Ascending aorta (tissue), 2 donors: ENCODE measurements around the gene PLCB1. TPM values are rescaled to one million over a fixed set of nuclear protein-coding genes. Genes with fewer than 3 reads are reported as not detected.

Experiments used
- DNase-seq, 2 donors: peaks; one replicate each; pipeline ENCODE4 v3.0.0-alpha.2; 2019; ENCODE audit warnings: low spot score in 2 of 2
- H3K27ac ChIP-seq, 2 donors: fragments of 200-600 bp; sonication (generic); one replicate each; pipeline ENCODE4 v1.5.1; 2016 to 2017; ENCODE audit warnings: mild to moderate bottlenecking in 1 of 2
- H3K27me3 ChIP-seq: fragments of 200-600 bp; sonication (generic); one replicate; pipeline ENCODE4 v1.5.1; 2017
- H3K36me3 ChIP-seq, 2 donors: fragments of 200-600 bp; sonication (generic); one replicate each; pipeline ENCODE4 v1.5.1; 2016
- H3K4me1 ChIP-seq, 2 donors: fragments of 200-600 bp; sonication (generic); one replicate each; pipeline ENCODE4 v1.5.1; 2016 to 2017; ENCODE audit warnings: mild to moderate bottlenecking in 1 of 2
- H3K4me3 ChIP-seq, 2 donors: fragments of 200-600 bp; sonication (generic); one replicate each; pipeline ENCODE4 v1.5.1; 2016 to 2017; ENCODE audit warnings: mild to moderate bottlenecking in 1 of 2
- H3K9me3 ChIP-seq, 2 donors: fragments of 200-600 bp; sonication (generic); one replicate each; pipeline ENCODE4 v1.5.1; 2016
- CTCF ChIP-seq, 3 experiments: fragments of 200-600 bp in 2 of 3; fragments of 450-650 bp in 1 of 3; sonication (generic) in 2 of 3; IDR thresholded peaks; one replicate each; pipeline ENCODE4 v1.5.1; 2016 to 2019; ENCODE audit warnings: antibody characterized with exemption in 3 of 3, mild to moderate bottlenecking in 1 of 3, moderate library complexity in 1 of 3
- intact Hi-C: fragments of 100-400 bp; cut with DNase I; formaldehyde crosslinking; loops from one replicate; pipeline ENCODE4 v1.15.1; 2023
- total RNA-seq: library from RNA; depleted of rRNA; stranded (reverse); fragments of >200 nt; gene quantifications from one replicate; pipeline ENCODE4 v1.1.0, GENCODE V29; 2016

Gene PLCB1
- total RNA-seq, 1 donor from 2014 or later, result 22.9 TPM

- no peaks in the 10 kb centered on the region for H3K4me1 ChIP-seq
- no peak for TF ChIP-seq CTCF (IDR thresholded peaks at IDR 0.05)
- H3K4me3 ChIP-seq, result no peak overlapping the region
- intact Hi-C loops, result no loop called here
- no peaks in the 10 kb centered on the region for H3K9me3 ChIP-seq
- no peaks in the 10 kb centered on the region for H3K27me3 ChIP-seq
- no peaks in the 10 kb centered on the region for H3K36me3 ChIP-seq
- no peak for DNase-seq
- no peak overlapping the region for H3K27ac ChIP-seq
These were observed 31.5 kb downstream of the PLCB1 start for GRCh38 chr20:8163543-8163942.

- TF ChIP-seq CTCF (IDR thresholded peaks at IDR 0.05), result no peak
- DNase-seq, result no peak
- H3K9me3 ChIP-seq, result no peaks in the 10 kb centered on the region
- H3K27me3 ChIP-seq, result no peaks in the 10 kb centered on the region
- no peak overlapping the region for H3K4me3 ChIP-seq
- H3K4me1 ChIP-seq, result no peaks in the 10 kb centered on the region
- intact Hi-C loops, result no loop called here
- H3K36me3 ChIP-seq, result no peaks in the 10 kb centered on the region
- no peak overlapping the region for H3K27ac ChIP-seq
These were observed 34.7 kb downstream of the PLCB1 start for GRCh38 chr20:8166730-8167129.

GRCh38 chr20:8168785-8169288, 36.8 kb downstream of the PLCB1 start:
- intact Hi-C loops, result no loop called here
- H3K9me3 ChIP-seq, result no peaks in the 10 kb centered on the region
- H3K4me1 ChIP-seq, result no peaks in the 10 kb centered on the region
- no peak for TF ChIP-seq CTCF (IDR thresholded peaks at IDR 0.05)
- no peaks in the 10 kb centered on the region for H3K36me3 ChIP-seq
- no peak overlapping the region for H3K27ac ChIP-seq
- no peak for DNase-seq
- H3K4me3 ChIP-seq, result no peak overlapping the region
- no peaks in the 10 kb centered on the region for H3K27me3 ChIP-seq

- no peaks in the 10 kb centered on the region for H3K9me3 ChIP-seq
- H3K27ac ChIP-seq, result no peak overlapping the region
- no peaks in the 10 kb centered on the region for H3K36me3 ChIP-seq
- intact Hi-C loops, result no loop called here
- no peak for DNase-seq
- H3K27me3 ChIP-seq, result no peaks in the 10 kb centered on the region
- TF ChIP-seq CTCF (IDR thresholded peaks at IDR 0.05), result no peak
- no peak overlapping the region for H3K4me3 ChIP-seq
- no peaks in the 10 kb centered on the region for H3K4me1 ChIP-seq
These were observed 38.9 kb downstream of the PLCB1 start for GRCh38 chr20:8170921-8171320.

GRCh38 chr20:8172191-8172590, 40.1 kb downstream of the PLCB1 start:
- Histone ChIP-seq H3K9me3 (no peaks in the 10 kb centered on the region), H3K4me1 (no peaks in the 10 kb centered on the region), H3K4me3 (no peak overlapping the region), H3K27ac (no peak overlapping the region), H3K36me3 (no peaks in the 10 kb centered on the region), H3K27me3 (no peaks in the 10 kb centered on the region)
- intact Hi-C loops, result no loop called here
- no peak for DNase-seq
- no peak for TF ChIP-seq CTCF (IDR thresholded peaks at IDR 0.05)
